Activated CD8-positive, alpha-beta memory T cell treated with anti-CD3 and anti-CD28 coated beads, Interleukin-2, amount 10 ng/mL, durations not matched to agents 7 days and 5 days (primary cell): Measurements from ENCODE around the gene FAM53A. TPM values are rescaled to one million over a fixed set of nuclear protein-coding genes. Genes with fewer than 3 reads are reported as not detected.

Experiments used
- ATAC-seq: fragments of 150-1000 bp; cut with Tn5 transposase; one replicate; pipeline ENCODE4 v1.10.0; 2021; ENCODE audit warnings: moderate library complexity
- CTCF ChIA-PET: fragments of 350-600 bp; sonication (Branson Sonifier 250); formaldehyde crosslinking; loops from one replicate; lab custom pipeline; 2021; ENCODE audit warnings: antibody characterized with exemption; lab: Charles Lee
- DNase-seq: peaks from one replicate; pipeline ENCODE4 v3.0.0-alpha.2; 2020
- H3K27ac Mint-ChIP-seq: one replicate; pipeline ENCODE4 v1.8.0; 2021; ENCODE audit warnings: mild to moderate bottlenecking, mixed read lengths
- H3K27me3 Mint-ChIP-seq: one replicate; pipeline ENCODE4 v1.8.0; 2021; ENCODE audit warnings: mixed read lengths
- H3K36me3 Mint-ChIP-seq: one replicate; pipeline ENCODE4 v1.8.0; 2021; ENCODE audit warnings: mild to moderate bottlenecking, mixed read lengths
- H3K4me1 Mint-ChIP-seq: one replicate; pipeline ENCODE4 v1.8.0; 2021; ENCODE audit warnings: mixed read lengths
- H3K4me3 Mint-ChIP-seq: one replicate; pipeline ENCODE4 v1.8.0; 2021; ENCODE audit warnings: mild to moderate bottlenecking, moderate library complexity, mixed read lengths
- H3K9me3 Mint-ChIP-seq: one replicate; pipeline ENCODE4 v1.8.0; 2022; ENCODE audit warnings: low read depth, mixed read lengths
- total RNA-seq, 2 experiments: library from RNA; stranded (reverse); gene quantifications; one replicate each; pipeline ENCODE4 v1.2.3, GENCODE V29; 2021

The FAM53A gene
- total RNA-seq, 2 experiments from 2014 or later = 0.23 to 1.6 TPM

GRCh38 chr4:1690698-1691097 is 6.6 kb upstream of the FAM53A start:
- Mint-ChIP-seq H3K36me3 (peaks cover 42% of the 10 kb centered on the region), H3K4me3 (no peak overlapping the region), H3K27me3 (no peaks in the 10 kb centered on the region), H3K4me1 (peaks cover 4% of the 10 kb centered on the region), H3K27ac (no peak overlapping the region), H3K9me3 (no peaks in the 10 kb centered on the region)
- ATAC-seq (no peak), DNase-seq (no peak)
- CTCF ChIA-PET = interaction anchor here (11.5 kb wide), 1 partner anchor 34 kb away, joined by 278 read pairs; the partner anchor contains the start of genes TACC3 and TMEM129

- Mint-ChIP-seq H3K4me3 (no peak overlapping the region), H3K36me3 (peaks cover 19% of the 10 kb centered on the region), H3K4me1 (peaks cover 9% of the 10 kb centered on the region), H3K9me3 (no peaks in the 10 kb centered on the region), H3K27ac (no peak overlapping the region), H3K27me3 (peaks cover 13% of the 10 kb centered on the region)
- DNase-seq (no peak), ATAC-seq (no peak)
- CTCF ChIA-PET = no interaction called here
Measured at GRCh38 chr4:1686440-1687036, 2.4 kb upstream of the FAM53A start.

GRCh38 chr4:1685235-1686150 is 1.4 kb upstream of the FAM53A start:
- Mint-ChIP-seq H3K27ac (no peak overlapping the region), H3K27me3 (peaks cover 13% of the 10 kb centered on the region), H3K36me3 (peaks cover 11% of the 10 kb centered on the region), H3K4me3 (peak overlapping the region; percentile 48), H3K4me1 (peaks cover 9% of the 10 kb centered on the region), H3K9me3 (no peaks in the 10 kb centered on the region)
- CTCF ChIA-PET = no interaction called here
- DNase-seq (peak; percentile 46), ATAC-seq (no peak)

GRCh38 chr4:1684506-1685234 is 557 bp upstream of the FAM53A start:
- Mint-ChIP-seq H3K4me1 (peaks cover 9% of the 10 kb centered on the region), H3K27me3 (peaks cover 13% of the 10 kb centered on the region), H3K36me3 (peaks cover 7% of the 10 kb centered on the region), H3K9me3 (no peaks in the 10 kb centered on the region), H3K27ac (no peak overlapping the region), H3K4me3 (peak overlapping the region; percentile 48)
- peak; percentile 93 for DNase-seq
- ATAC-seq = no peak
- CTCF ChIA-PET = interaction anchor here (2.1 kb wide), 1 partner anchor 9 kb away, joined by 11 read pairs; no protein-coding TSS in a partner anchor

- Mint-ChIP-seq H3K27me3 (peaks cover 13% of the 10 kb centered on the region), H3K36me3 (peaks cover 5% of the 10 kb centered on the region), H3K4me1 (peaks cover 9% of the 10 kb centered on the region), H3K9me3 (no peaks in the 10 kb centered on the region), H3K27ac (peak overlapping the region; percentile 61), H3K4me3 (peak overlapping the region; percentile 69)
- DNase-seq (no peak), ATAC-seq (no peak)
- CTCF ChIA-PET = interaction anchor here (1.0 to 2.1 kb wide), 3 partner anchors 10 to 109 kb away, joined by 3 to 11 read pairs (median 4); partner anchors contain the start of gene FGFR3
Measured at GRCh38 chr4:1683261-1683735, 815 bp downstream of the FAM53A start.

- CTCF ChIA-PET = interaction anchor here (1.0 to 2.1 kb wide), 3 partner anchors 10 to 110 kb away, joined by 3 to 11 read pairs (median 4); partner anchors contain the start of gene FGFR3
- Mint-ChIP-seq H3K36me3 (peaks cover 5% of the 10 kb centered on the region), H3K4me1 (peaks cover 9% of the 10 kb centered on the region), H3K27ac (peak overlapping the region; percentile 61), H3K9me3 (no peaks in the 10 kb centered on the region), H3K27me3 (peaks cover 13% of the 10 kb centered on the region), H3K4me3 (peak overlapping the region; percentile 69)
- no peak for DNase-seq
- ATAC-seq = no peak
Measured at GRCh38 chr4:1682860-1683259, 1.3 kb downstream of the FAM53A start.

GRCh38 chr4:1678244-1678643 is 5.9 kb downstream of the FAM53A start:
- H3K4me3 Mint-ChIP-seq = no peak overlapping the region
- no peak for ATAC-seq
- no peak overlapping the region for H3K27ac Mint-ChIP-seq
- peaks cover 2% of the 10 kb centered on the region for H3K36me3 Mint-ChIP-seq
- peaks cover 9% of the 10 kb centered on the region for H3K27me3 Mint-ChIP-seq
- no peak for DNase-seq
- CTCF ChIA-PET = no interaction called here
- no peaks in the 10 kb centered on the region for H3K9me3 Mint-ChIP-seq
- H3K4me1 Mint-ChIP-seq = peaks cover 6% of the 10 kb centered on the region

GRCh38 chr4:1676605-1677525 is 7.2 kb downstream of the FAM53A start:
- no peak for ATAC-seq
- H3K27ac Mint-ChIP-seq = no peak overlapping the region
- H3K4me3 Mint-ChIP-seq = no peak overlapping the region
- CTCF ChIA-PET = interaction anchor here (1.1 kb wide), 1 partner anchor 47 kb away, joined by 4 read pairs; no protein-coding TSS in a partner anchor
- H3K27me3 Mint-ChIP-seq = no peaks in the 10 kb centered on the region
- no peaks in the 10 kb centered on the region for H3K4me1 Mint-ChIP-seq
- no peaks in the 10 kb centered on the region for H3K9me3 Mint-ChIP-seq
- no peak for DNase-seq
- no peaks in the 10 kb centered on the region for H3K36me3 Mint-ChIP-seq

- H3K9me3 Mint-ChIP-seq = no peaks in the 10 kb centered on the region
- no peaks in the 10 kb centered on the region for H3K4me1 Mint-ChIP-seq
- no peaks in the 10 kb centered on the region for H3K36me3 Mint-ChIP-seq
- DNase-seq = no peak
- H3K4me3 Mint-ChIP-seq = no peak overlapping the region
- H3K27me3 Mint-ChIP-seq = no peaks in the 10 kb centered on the region
- H3K27ac Mint-ChIP-seq = no peak overlapping the region
- CTCF ChIA-PET = interaction anchor here (1.1 kb wide), 1 partner anchor 46 kb away, joined by 4 read pairs; no protein-coding TSS in a partner anchor
- ATAC-seq = no peak
Measured at GRCh38 chr4:1675802-1676137, 8.3 kb downstream of the FAM53A start.

GRCh38 chr4:1675136-1675801 is 8.8 kb downstream of the FAM53A start:
- CTCF ChIA-PET = interaction anchor here (1.1 kb wide), 1 partner anchor 46 kb away, joined by 4 read pairs; no protein-coding TSS in a partner anchor
- H3K4me1 Mint-ChIP-seq = no peaks in the 10 kb centered on the region
- no peak for ATAC-seq

GRCh38 chr4:1674682-1675081 is 9.4 kb downstream of the FAM53A start:
- CTCF ChIA-PET = no interaction called here
- no peaks in the 10 kb centered on the region for H3K27me3 Mint-ChIP-seq

More at GRCh38 chr4:1675136-1675801, 8.8 kb downstream of the FAM53A start:
- H3K27ac Mint-ChIP-seq = no peak overlapping the region
- no peaks in the 10 kb centered on the region for H3K27me3 Mint-ChIP-seq
- H3K9me3 Mint-ChIP-seq = no peaks in the 10 kb centered on the region
- no peak overlapping the region for H3K4me3 Mint-ChIP-seq
- no peaks in the 10 kb centered on the region for H3K36me3 Mint-ChIP-seq
- DNase-seq = no peak

GRCh38 chr4:1673671-1674070 is 10.4 kb downstream of the FAM53A start:
- CTCF ChIA-PET = no interaction called here
- no peak for DNase-seq
- Mint-ChIP-seq H3K27me3 (no peaks in the 10 kb centered on the region), H3K4me3 (no peak overlapping the region), H3K9me3 (no peaks in the 10 kb centered on the region), H3K4me1 (no peaks in the 10 kb centered on the region), H3K36me3 (no peaks in the 10 kb centered on the region), H3K27ac (no peak overlapping the region)
- no peak for ATAC-seq

More at GRCh38 chr4:1674682-1675081, 9.4 kb downstream of the FAM53A start:
- H3K27ac Mint-ChIP-seq = no peak overlapping the region
- no peaks in the 10 kb centered on the region for H3K4me1 Mint-ChIP-seq
- no peak overlapping the region for H3K4me3 Mint-ChIP-seq
- ATAC-seq = no peak
- no peaks in the 10 kb centered on the region for H3K36me3 Mint-ChIP-seq
- no peak for DNase-seq
- H3K9me3 Mint-ChIP-seq = no peaks in the 10 kb centered on the region
